ENCODE results near the gene MAGI2. TPM values are rescaled to one million over a fixed set of nuclear protein-coding genes. Genes with fewer than 3 reads are reported as not detected.
A peak's percentile ranks its signal among the peaks of the same experiment; 100 is the strongest.
"Not testable (repeated sequence)": the region's sequence is repeated elsewhere in the genome, so short reads cannot be mapped to it uniquely, and the experiment has no call there.

The MAGI2 gene
- total and polyA plus RNA-seq, 4 donors = 3.7 to 25.5 (median 11.6) TPM

DNA sequence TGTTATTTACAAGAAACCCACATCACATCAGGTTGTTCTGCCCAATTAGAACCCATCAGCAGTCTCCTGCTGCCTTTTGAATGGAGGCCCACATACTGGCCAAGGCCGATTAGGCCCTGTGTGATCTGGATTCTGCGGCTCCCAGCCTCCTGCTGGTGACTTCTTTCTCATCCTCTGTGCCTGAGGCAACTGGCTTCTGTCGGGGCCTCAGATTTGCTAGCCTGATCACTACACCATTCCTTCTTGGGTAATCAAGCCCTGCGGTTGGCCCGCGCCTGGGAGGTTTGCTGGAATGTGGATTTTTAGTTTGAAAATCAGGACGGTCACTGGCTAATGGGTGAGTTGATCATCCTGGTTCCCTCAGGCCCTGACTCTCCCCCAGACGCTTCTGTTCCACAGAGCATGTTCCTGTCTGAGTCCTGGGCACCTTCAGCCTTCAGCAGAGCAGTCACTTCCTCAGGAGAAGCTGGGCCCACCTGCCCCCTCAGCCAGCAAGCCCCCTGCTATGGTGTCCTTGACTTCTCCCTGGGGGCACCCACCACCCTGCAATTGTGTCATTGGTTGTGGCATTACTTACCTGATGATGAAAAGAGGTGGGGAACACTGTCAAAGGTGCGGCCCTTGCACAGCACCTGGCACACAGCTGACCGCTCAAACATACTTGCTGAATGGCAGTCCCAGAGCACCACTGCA is 1447.3 kb downstream of the MAGI2 start:
- intact Hi-C loops (cut with DNase I) = no loop called here

GRCh38 chr7:78002715-78003114 is 1450.8 kb downstream of the MAGI2 start:
- H3K4me1 ChIP-seq (ENCODE audit: control insufficient read depth in 1 of 2, insufficient read depth in 2 of 2, low read length in 2 of 2) = no peaks in the 10 kb centered on the region
- intact Hi-C loops (cut with DNase I) = no loop called here
- ATAC-seq (ENCODE audit: low FRiP score) = no peak
- DNase-seq = no peak
- H3K27ac ChIP-seq (ENCODE audit: low read depth in 1 of 2, low read length in 2 of 2) = no peak overlapping the region
- WGBS, 2 donors = 89% methylated on average over 4 of the region's 4 CpGs
- no peaks in the 10 kb centered on the region for H3K27me3 ChIP-seq (ENCODE audit: control insufficient read depth in 1 of 2, insufficient read depth in 2 of 2, low read length in 1 of 2)
- no peaks in the 10 kb centered on the region for H3K36me3 ChIP-seq (ENCODE audit: control insufficient read depth in 1 of 2, insufficient read depth in 2 of 2, low read length in 1 of 2)
- no peak overlapping the region for H3K4me3 ChIP-seq (ENCODE audit: low read length in 2 of 2)
- H3K9me3 ChIP-seq (ENCODE audit: control insufficient read depth, low read length) = no peaks in the 10 kb centered on the region

More for the DNA sequence above, 1447.3 kb downstream of the MAGI2 start:
- no peaks in the 10 kb centered on the region for H3K36me3 ChIP-seq (ENCODE audit: control insufficient read depth in 1 of 2, insufficient read depth in 2 of 2, low read length in 1 of 2)
- H3K4me1 ChIP-seq (ENCODE audit: control insufficient read depth in 1 of 2, insufficient read depth in 2 of 2, low read length in 2 of 2) = no peaks in the 10 kb centered on the region
- no peak overlapping the region for H3K27ac ChIP-seq (ENCODE audit: low read depth in 1 of 2, low read length in 2 of 2)
- ATAC-seq (ENCODE audit: low FRiP score) (no peak), DNase-seq (no peak)
- H3K9me3 ChIP-seq (ENCODE audit: control insufficient read depth, low read length) = no peaks in the 10 kb centered on the region
- 94 to 97% methylated on average over 10 of the region's 10 CpGs for WGBS, 2 donors
- no peak overlapping the region for H3K4me3 ChIP-seq (ENCODE audit: low read length in 2 of 2)
- no peaks in the 10 kb centered on the region for H3K27me3 ChIP-seq (ENCODE audit: control insufficient read depth in 1 of 2, insufficient read depth in 2 of 2, low read length in 1 of 2)

- H3K4me1 ChIP-seq (ENCODE audit: control insufficient read depth in 1 of 2, insufficient read depth in 2 of 2, low read length in 2 of 2) = no peaks in the 10 kb centered on the region
- WGBS, 2 donors = 61 to 69% methylated on average over 3 of the region's 3 CpGs
- no peak overlapping the region for H3K4me3 ChIP-seq (ENCODE audit: low read length in 2 of 2)
- no peak overlapping the region for H3K27ac ChIP-seq (ENCODE audit: low read depth in 1 of 2, low read length in 2 of 2)
- H3K9me3 ChIP-seq (ENCODE audit: control insufficient read depth, low read length) = no peaks in the 10 kb centered on the region
- H3K27me3 ChIP-seq (ENCODE audit: control insufficient read depth in 1 of 2, insufficient read depth in 2 of 2, low read length in 1 of 2) = no peaks in the 10 kb centered on the region
- intact Hi-C loops (cut with DNase I) = no loop called here
- H3K36me3 ChIP-seq (ENCODE audit: control insufficient read depth in 1 of 2, insufficient read depth in 2 of 2, low read length in 1 of 2) = no peaks in the 10 kb centered on the region
- ATAC-seq (ENCODE audit: low FRiP score) = no peak
- no peak for DNase-seq
Measured at GRCh38 chr7:78002021-78002420, 1451.4 kb downstream of the MAGI2 start.

DNA sequence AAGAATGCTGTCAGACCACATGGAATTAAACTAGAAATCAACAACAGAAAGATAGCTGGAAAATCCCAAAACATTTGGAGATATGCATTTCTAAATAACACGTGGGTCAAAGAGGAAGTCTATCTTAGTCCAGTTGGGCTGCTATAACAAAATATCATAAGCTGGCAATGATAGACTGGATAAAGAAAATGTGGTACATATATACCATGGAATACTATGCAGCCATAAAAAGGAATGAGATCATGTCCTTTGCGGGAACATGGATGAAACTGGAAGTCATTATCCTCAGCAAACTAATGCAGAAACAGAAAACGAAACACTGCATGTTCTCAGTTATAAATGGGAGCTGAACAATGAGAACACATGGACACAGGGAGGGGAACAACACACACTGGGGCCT is 1454.3 kb downstream of the MAGI2 start:
- intact Hi-C loops (cut with DNase I); ATAC-seq (ENCODE audit: low FRiP score); H3K4me1 ChIP-seq (ENCODE audit: control insufficient read depth in 1 of 2, insufficient read depth in 2 of 2, low read length in 2 of 2): not testable (repeated sequence)

GRCh38 chr7:77995717-77996116 is 1457.8 kb downstream of the MAGI2 start:
- Histone ChIP-seq H3K9me3 (ENCODE audit: control insufficient read depth, low read length) (no peaks in the 10 kb centered on the region), H3K27ac (ENCODE audit: low read depth in 1 of 2, low read length in 2 of 2) (no peak overlapping the region), H3K36me3 (ENCODE audit: control insufficient read depth in 1 of 2, insufficient read depth in 2 of 2, low read length in 1 of 2) (no peaks in the 10 kb centered on the region), H3K27me3 (ENCODE audit: control insufficient read depth in 1 of 2, insufficient read depth in 2 of 2, low read length in 1 of 2) (peaks cover 0 to 4% of the 10 kb centered on the region in 2 donors), H3K4me1 (ENCODE audit: control insufficient read depth in 1 of 2, insufficient read depth in 2 of 2, low read length in 2 of 2) (no peaks in the 10 kb centered on the region), H3K4me3 (ENCODE audit: low read length in 2 of 2) (no peak overlapping the region)
- ATAC-seq (ENCODE audit: low FRiP score) (no peak), DNase-seq (no peak)
- WGBS, 2 donors = 69 to 75% methylated on average over 6 of the region's 6 CpGs
- intact Hi-C loops (cut with DNase I) = no loop called here

More for the DNA sequence above, 1454.3 kb downstream of the MAGI2 start:
- not testable (repeated sequence) for H3K9me3 ChIP-seq (ENCODE audit: control insufficient read depth, low read length); H3K27me3 ChIP-seq (ENCODE audit: control insufficient read depth in 1 of 2, insufficient read depth in 2 of 2, low read length in 1 of 2); H3K27ac ChIP-seq (ENCODE audit: low read depth in 1 of 2, low read length in 2 of 2); H3K4me3 ChIP-seq (ENCODE audit: low read length in 2 of 2); H3K36me3 ChIP-seq (ENCODE audit: control insufficient read depth in 1 of 2, insufficient read depth in 2 of 2, low read length in 1 of 2); DNase-seq
- WGBS, 2 donors = 91 to 94% methylated on average over 3 of the region's 3 CpGs

- no peak for ATAC-seq (ENCODE audit: low FRiP score)
- whole genome bisulfite sequencing, 2 donors = 92 to 93% methylated on average over 3 of the region's 3 CpGs
Measured at GRCh38 chr7:77993838-77994237, 1459.6 kb downstream of the MAGI2 start.

DNA sequence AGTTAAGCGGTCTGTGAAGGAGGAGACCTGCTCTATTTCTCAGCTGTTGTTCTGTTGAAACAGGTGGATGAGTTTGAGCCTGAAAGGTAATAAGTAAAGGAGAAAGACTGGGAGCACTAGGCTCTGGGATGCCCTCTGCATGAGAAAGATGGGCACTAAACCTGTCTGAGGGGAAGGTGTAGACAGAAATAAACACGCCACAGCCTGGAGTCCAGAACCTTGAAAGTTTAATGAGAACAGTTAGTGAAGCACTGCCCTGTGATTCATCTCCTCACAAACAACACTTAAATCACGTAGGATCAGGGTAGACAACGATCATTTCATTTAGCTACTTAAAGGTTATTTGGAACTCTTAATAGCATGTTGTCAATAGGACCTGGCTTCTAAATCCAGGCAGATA is 1461.8 kb downstream of the MAGI2 start:
- Histone ChIP-seq H3K4me1 (ENCODE audit: control insufficient read depth in 1 of 2, insufficient read depth in 2 of 2, low read length in 2 of 2) (no peaks in the 10 kb centered on the region), H3K9me3 (ENCODE audit: control insufficient read depth, low read length) (no peaks in the 10 kb centered on the region), H3K27ac (ENCODE audit: low read depth in 1 of 2, low read length in 2 of 2) (no peak overlapping the region), H3K36me3 (ENCODE audit: control insufficient read depth in 1 of 2, insufficient read depth in 2 of 2, low read length in 1 of 2) (no peaks in the 10 kb centered on the region), H3K4me3 (ENCODE audit: low read length in 2 of 2) (no peak overlapping the region), H3K27me3 (ENCODE audit: control insufficient read depth in 1 of 2, insufficient read depth in 2 of 2, low read length in 1 of 2) (peaks cover 0 to 4% of the 10 kb centered on the region in 2 donors)
- WGBS, 2 donors = 94 to 96% methylated on average over 4 of the region's 4 CpGs
- intact Hi-C loops (cut with DNase I) = no loop called here
- ATAC-seq (ENCODE audit: low FRiP score) (no peak), DNase-seq (no peak)

More at GRCh38 chr7:77993838-77994237, 1459.6 kb downstream of the MAGI2 start:
- H3K27ac ChIP-seq (ENCODE audit: low read depth in 1 of 2, low read length in 2 of 2) = no peak overlapping the region
- intact Hi-C loops (cut with DNase I) = no loop called here
- H3K27me3 ChIP-seq (ENCODE audit: control insufficient read depth in 1 of 2, insufficient read depth in 2 of 2, low read length in 1 of 2) = peaks cover 0 to 4% of the 10 kb centered on the region in 2 donors
- H3K4me1 ChIP-seq (ENCODE audit: control insufficient read depth in 1 of 2, insufficient read depth in 2 of 2, low read length in 2 of 2) = no peaks in the 10 kb centered on the region
- no peak for DNase-seq
- no peak overlapping the region for H3K4me3 ChIP-seq (ENCODE audit: low read length in 2 of 2)
- no peaks in the 10 kb centered on the region for H3K36me3 ChIP-seq (ENCODE audit: control insufficient read depth in 1 of 2, insufficient read depth in 2 of 2, low read length in 1 of 2)
- H3K9me3 ChIP-seq (ENCODE audit: control insufficient read depth, low read length) = no peaks in the 10 kb centered on the region

GRCh38 chr7:77989981-77990566 is 1463.4 kb downstream of the MAGI2 start:
- H3K4me3 ChIP-seq (ENCODE audit: low read length in 2 of 2) = no peak overlapping the region
- no peaks in the 10 kb centered on the region for H3K4me1 ChIP-seq (ENCODE audit: control insufficient read depth in 1 of 2, insufficient read depth in 2 of 2, low read length in 2 of 2)
- intact Hi-C loops (cut with DNase I) = no loop called here
- H3K27me3 ChIP-seq (ENCODE audit: control insufficient read depth in 1 of 2, insufficient read depth in 2 of 2, low read length in 1 of 2) = peaks cover 0 to 4% of the 10 kb centered on the region in 2 donors
- H3K9me3 ChIP-seq (ENCODE audit: control insufficient read depth, low read length) = no peaks in the 10 kb centered on the region
- 84 to 85% methylated on average over 6 of the region's 6 CpGs for WGBS, 2 donors
- H3K27ac ChIP-seq (ENCODE audit: low read depth in 1 of 2, low read length in 2 of 2) = no peak overlapping the region
- no peak for DNase-seq
- no peaks in the 10 kb centered on the region for H3K36me3 ChIP-seq (ENCODE audit: control insufficient read depth in 1 of 2, insufficient read depth in 2 of 2, low read length in 1 of 2)
- ATAC-seq (ENCODE audit: low FRiP score) = no peak

- Histone ChIP-seq H3K9me3 (ENCODE audit: control insufficient read depth, low read length) (no peaks in the 10 kb centered on the region), H3K4me1 (ENCODE audit: control insufficient read depth in 1 of 2, insufficient read depth in 2 of 2, low read length in 2 of 2) (no peaks in the 10 kb centered on the region), H3K27me3 (ENCODE audit: control insufficient read depth in 1 of 2, insufficient read depth in 2 of 2, low read length in 1 of 2) (no peaks in the 10 kb centered on the region), H3K4me3 (ENCODE audit: low read length in 2 of 2) (no peak overlapping the region), H3K27ac (ENCODE audit: low read depth in 1 of 2, low read length in 2 of 2) (no peak overlapping the region), H3K36me3 (ENCODE audit: control insufficient read depth in 1 of 2, insufficient read depth in 2 of 2, low read length in 1 of 2) (no peaks in the 10 kb centered on the region)
- DNase-seq = no peak
- intact Hi-C loops (cut with DNase I) = no loop called here
- 58 to 63% methylated on average over 3 of the region's 3 CpGs for WGBS, 2 donors
- ATAC-seq (ENCODE audit: low FRiP score) = peak; percentile 74
Measured at GRCh38 chr7:77985974-77986339, 1467.5 kb downstream of the MAGI2 start.
